ENCODE data around the gene JAKMIP1. TPM values are rescaled to one million over a fixed set of nuclear protein-coding genes. Genes with fewer than 3 reads are reported as not detected.

Gene JAKMIP1
- total RNA-seq, 2 experiments from 2014 or later: 2.0 to 2.1 TPM

GRCh38 chr4:6196871-6197270 lies 3.5 kb downstream of the JAKMIP1 start:
- Mint-ChIP-seq H3K4me1 (ENCODE audit: low read depth) (peaks cover 21% of the 10 kb centered on the region), H3K36me3 (ENCODE audit: low read depth) (no peaks in the 10 kb centered on the region), H3K27ac (no peak overlapping the region), H3K9me3 (peaks cover 3% of the 10 kb centered on the region), H3K4me3 (no peak overlapping the region), H3K27me3 (peaks cover 51% of the 10 kb centered on the region)
- no peak overlapping the region for H3K27ac ChIP-seq (ENCODE audit: low read depth in 1 of 2, low read length in 2 of 2)
- H3K27me3 ChIP-seq (ENCODE audit: control insufficient read depth in 1 of 2, insufficient read depth in 2 of 2, low read length in 2 of 2): peaks cover 15 to 18% of the 10 kb centered on the region in 2 experiments
- peaks cover 0 to 15% of the 10 kb centered on the region in 2 experiments for H3K9me3 ChIP-seq (ENCODE audit: control insufficient read depth in 1 of 2, insufficient read depth in 1 of 2, low read length in 2 of 2)
- TF ChIP-seq, protein P1, sequence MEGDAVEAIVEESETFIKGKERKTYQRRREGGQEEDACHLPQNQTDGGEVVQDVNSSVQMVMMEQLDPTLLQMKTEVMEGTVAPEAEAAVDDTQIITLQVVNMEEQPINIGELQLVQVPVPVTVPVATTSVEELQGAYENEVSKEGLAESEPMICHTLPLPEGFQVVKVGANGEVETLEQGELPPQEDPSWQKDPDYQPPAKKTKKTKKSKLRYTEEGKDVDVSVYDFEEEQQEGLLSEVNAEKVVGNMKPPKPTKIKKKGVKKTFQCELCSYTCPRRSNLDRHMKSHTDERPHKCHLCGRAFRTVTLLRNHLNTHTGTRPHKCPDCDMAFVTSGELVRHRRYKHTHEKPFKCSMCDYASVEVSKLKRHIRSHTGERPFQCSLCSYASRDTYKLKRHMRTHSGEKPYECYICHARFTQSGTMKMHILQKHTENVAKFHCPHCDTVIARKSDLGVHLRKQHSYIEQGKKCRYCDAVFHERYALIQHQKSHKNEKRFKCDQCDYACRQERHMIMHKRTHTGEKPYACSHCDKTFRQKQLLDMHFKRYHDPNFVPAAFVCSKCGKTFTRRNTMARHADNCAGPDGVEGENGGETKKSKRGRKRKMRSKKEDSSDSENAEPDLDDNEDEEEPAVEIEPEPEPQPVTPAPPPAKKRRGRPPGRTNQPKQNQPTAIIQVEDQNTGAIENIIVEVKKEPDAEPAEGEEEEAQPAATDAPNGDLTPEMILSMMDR (IDR thresholded peaks at IDR 0.05): no peak
- H3K4me3 ChIP-seq (ENCODE audit: low read length): no peak overlapping the region
- intact Hi-C loops (cut with DNase I, micrococcal nuclease): no loop called here
- ChIA-PET POLR2A (no interaction called here), CTCF (no interaction called here)
- no peak for ATAC-seq (ENCODE audit: poor library complexity)
- peaks cover 4% of the 10 kb centered on the region for H3K36me3 ChIP-seq (ENCODE audit: insufficient read depth, low read length)
- DNase-seq: no peak
- H3K4me1 ChIP-seq (ENCODE audit: insufficient read depth, low read length): peaks cover 38% of the 10 kb centered on the region

DNA sequence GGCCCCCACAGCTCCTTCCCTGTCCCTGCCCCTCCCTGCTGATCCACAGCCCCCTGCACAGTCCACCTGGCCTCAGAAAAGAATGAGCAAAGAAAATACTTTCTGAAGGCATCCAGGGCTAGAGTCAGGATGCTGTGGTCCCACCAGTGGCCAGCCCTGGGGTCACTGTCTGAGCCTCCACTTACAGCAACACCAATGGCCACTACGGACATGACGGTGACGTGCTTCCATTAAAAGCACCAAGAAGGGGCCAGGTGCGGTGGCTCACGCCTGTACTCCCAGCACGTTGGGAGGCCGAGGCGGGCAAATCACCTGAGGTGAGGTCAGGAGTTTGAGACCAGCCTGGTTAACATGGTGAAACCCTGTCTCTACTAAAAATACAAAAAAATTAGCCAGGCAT lies 4.0 kb downstream of the JAKMIP1 start:
- intact Hi-C loops (cut with DNase I, micrococcal nuclease): no loop called here
- no peak overlapping the region for H3K27ac Mint-ChIP-seq
- Histone ChIP-seq H3K4me3 (ENCODE audit: low read length) (no peak overlapping the region), H3K4me1 (ENCODE audit: insufficient read depth, low read length) (peaks cover 33% of the 10 kb centered on the region), H3K36me3 (ENCODE audit: insufficient read depth, low read length) (peaks cover 4% of the 10 kb centered on the region), H3K27ac (ENCODE audit: low read depth in 1 of 2, low read length in 2 of 2) (no peak overlapping the region), H3K27me3 (ENCODE audit: control insufficient read depth in 1 of 2, insufficient read depth in 2 of 2, low read length in 2 of 2) (peaks cover 15 to 18% of the 10 kb centered on the region in 2 experiments), H3K9me3 (ENCODE audit: control insufficient read depth in 1 of 2, insufficient read depth in 1 of 2, low read length in 2 of 2) (peaks cover 0 to 10% of the 10 kb centered on the region in 2 experiments)
- H3K4me1 Mint-ChIP-seq (ENCODE audit: low read depth): peaks cover 18% of the 10 kb centered on the region
- POLR2A ChIA-PET: no interaction called here
- H3K27me3 Mint-ChIP-seq: peaks cover 46% of the 10 kb centered on the region
- TF ChIP-seq, protein P1 (IDR thresholded peaks at IDR 0.05): no peak
- H3K36me3 Mint-ChIP-seq (ENCODE audit: low read depth): no peaks in the 10 kb centered on the region
- CTCF ChIA-PET: no interaction called here
- no peaks in the 10 kb centered on the region for H3K9me3 Mint-ChIP-seq
- DNase-seq (no peak), ATAC-seq (ENCODE audit: poor library complexity) (no peak)
- no peak overlapping the region for H3K4me3 Mint-ChIP-seq

DNA sequence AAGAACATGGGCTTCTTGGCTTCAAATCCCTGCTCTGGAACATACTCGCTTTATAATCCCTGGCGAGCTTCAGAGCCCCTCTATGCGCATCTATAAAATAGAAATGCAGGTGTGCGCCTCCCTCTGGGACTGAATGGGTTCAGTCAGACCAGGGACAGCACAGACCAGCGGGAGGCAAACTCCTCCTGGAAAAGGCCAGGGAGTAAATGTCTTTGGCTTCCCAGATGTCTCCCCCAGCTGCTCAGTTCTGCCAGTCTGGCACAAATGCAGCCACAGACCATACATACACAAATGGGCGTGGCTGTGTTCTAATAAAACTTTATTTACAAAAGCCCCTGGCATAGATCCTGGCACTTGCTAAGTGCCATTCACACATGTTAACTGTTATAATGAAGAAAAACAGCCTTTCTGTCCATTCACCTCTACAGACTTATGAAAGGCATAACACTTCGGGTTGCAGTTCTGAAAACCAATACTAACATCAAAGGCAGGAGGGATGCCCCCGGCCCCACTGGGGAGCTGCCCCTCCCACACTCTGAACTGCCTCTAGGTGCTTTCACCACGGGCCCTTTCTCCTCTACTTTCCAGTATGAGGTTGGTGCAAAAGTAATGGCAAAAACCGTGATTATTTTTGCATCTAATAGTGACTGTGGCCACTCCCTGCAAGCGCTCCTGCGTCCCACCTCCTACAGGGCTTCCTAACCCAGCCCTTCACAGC lies 4.6 kb downstream of the JAKMIP1 start:
- peaks cover 15 to 18% of the 10 kb centered on the region in 2 experiments for H3K27me3 ChIP-seq (ENCODE audit: control insufficient read depth in 1 of 2, insufficient read depth in 2 of 2, low read length in 2 of 2)
- POLR2A ChIA-PET: no interaction called here
- H3K9me3 ChIP-seq (ENCODE audit: control insufficient read depth in 1 of 2, insufficient read depth in 1 of 2, low read length in 2 of 2): peaks cover 0 to 4% of the 10 kb centered on the region in 2 experiments

More for the DNA sequence above, 4.6 kb downstream of the JAKMIP1 start:
- Histone ChIP-seq H3K4me3 (ENCODE audit: low read length) (no peak overlapping the region), H3K36me3 (ENCODE audit: insufficient read depth, low read length) (peaks cover 4% of the 10 kb centered on the region), H3K4me1 (ENCODE audit: insufficient read depth, low read length) (peaks cover 29% of the 10 kb centered on the region), H3K27ac (ENCODE audit: low read depth in 1 of 2, low read length in 2 of 2) (no peak overlapping the region)
- ATAC-seq (ENCODE audit: poor library complexity): no peak
- H3K27me3 Mint-ChIP-seq: peaks cover 41% of the 10 kb centered on the region
- CTCF ChIA-PET: no interaction called here
- TF ChIP-seq, protein P1 (IDR thresholded peaks at IDR 0.05): no peak
- H3K4me1 Mint-ChIP-seq (ENCODE audit: low read depth): peaks cover 14% of the 10 kb centered on the region
- intact Hi-C loops (cut with DNase I, micrococcal nuclease): no loop called here
- no peak overlapping the region for H3K4me3 Mint-ChIP-seq
- DNase-seq: no peak
- H3K9me3 Mint-ChIP-seq: no peaks in the 10 kb centered on the region
- no peak overlapping the region for H3K27ac Mint-ChIP-seq
- no peaks in the 10 kb centered on the region for H3K36me3 Mint-ChIP-seq (ENCODE audit: low read depth)
